ENCODE measurements around the gene BCL11B.
"Not testable (repeated sequence)": the region's sequence is repeated elsewhere in the genome, so short reads cannot be mapped to it uniquely, and the experiment has no call there.

The BCL11B gene

GRCh38 chr14:99236386-99237138 lies 35.4 kb downstream of the BCL11B start:
- DNase-seq: no peak

- DNase-seq: peak; percentile 47
Observed at GRCh38 chr14:99235582-99236320, 36.2 kb downstream of the BCL11B start.

- DNase-seq: peak; percentile 66
Observed at GRCh38 chr14:99234961-99235571, 36.9 kb downstream of the BCL11B start.

GRCh38 chr14:99234355-99234754 lies 37.6 kb downstream of the BCL11B start:
- no peak for DNase-seq

- DNase-seq: no peak
Observed at GRCh38 chr14:99233222-99234035, 38.6 kb downstream of the BCL11B start.

- no peak for DNase-seq
Observed at GRCh38 chr14:99232714-99233214, 39.2 kb downstream of the BCL11B start.

GRCh38 chr14:99231850-99232713 lies 39.9 kb downstream of the BCL11B start:
- peak; percentile 53 for DNase-seq

- DNase-seq: no peak
Observed at GRCh38 chr14:99231161-99231849, 40.7 kb downstream of the BCL11B start.

- peak; percentile 92 for DNase-seq
Observed at GRCh38 chr14:99230208-99231151, 41.5 kb downstream of the BCL11B start.

GRCh38 chr14:99229654-99230207 lies 42.3 kb downstream of the BCL11B start:
- peak; percentile 59 for DNase-seq

GRCh38 chr14:99228760-99229159 lies 43.2 kb downstream of the BCL11B start:
- DNase-seq: not testable (repeated sequence)

GRCh38 chr14:99226687-99227086 lies 45.3 kb downstream of the BCL11B start:
- no peak for DNase-seq

- no peak for DNase-seq
Observed at GRCh38 chr14:99225436-99226203, 46.4 kb downstream of the BCL11B start.

- no peak for DNase-seq
Observed at GRCh38 chr14:99224948-99225347, 47.0 kb downstream of the BCL11B start.

GRCh38 chr14:99224116-99224910 lies 47.7 kb downstream of the BCL11B start:
- no peak for DNase-seq

GRCh38 chr14:99221445-99221844 lies 50.6 kb downstream of the BCL11B start:
- DNase-seq: no peak

GRCh38 chr14:99217066-99217955 lies 54.7 kb downstream of the BCL11B start:
- no peak for DNase-seq
